ENCODE results near the gene PLA2G4E. TPM values are rescaled to one million over a fixed set of nuclear protein-coding genes. Genes with fewer than 3 reads are reported as not detected.

The PLA2G4E gene
- total and polyA plus RNA-seq, 9 of the 15 experiments (the other 6 are each of a cell fraction or from before 2014, with no cell fraction given), result 0.03 TPM; not detected in 8

DNA sequence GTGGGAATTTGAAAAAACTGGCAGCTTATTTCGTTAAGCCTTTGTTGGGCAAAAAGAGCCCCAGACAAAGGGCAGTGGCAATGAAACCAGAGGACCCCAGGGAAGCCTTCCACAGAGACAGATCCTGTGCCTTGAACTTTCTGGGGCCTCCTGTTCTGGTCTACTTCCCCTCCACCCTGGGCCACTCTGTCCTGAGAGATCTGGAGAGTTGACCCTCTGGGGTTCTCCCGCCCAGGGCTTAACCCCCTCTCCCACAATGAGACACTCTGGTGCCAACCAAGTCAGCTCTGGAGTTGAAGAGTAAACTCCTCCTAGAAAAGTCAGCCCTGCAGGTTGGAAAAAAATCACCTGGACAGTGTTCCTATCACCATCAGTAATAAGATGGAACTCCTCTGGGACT lies 69.3 kb downstream of the PLA2G4E start:
- Histone ChIP-seq H3K9me3 (replicated peaks; ENCODE audit: control insufficient read depth, insufficient read depth, low read depth, low read length) (no peaks in the 10 kb centered on the region), H4K20me1 (replicated peaks; ENCODE audit: control insufficient read depth, insufficient read depth, low read length) (no peaks in the 10 kb centered on the region; the same call in none of the 2 replicates), H2AFZ (ENCODE audit: low read depth, low read length) (no peak overlapping the region), H3K4me3 (no peak overlapping the region), H3K9ac (ENCODE audit: insufficient read depth in 1 of 2, low read depth in 2 of 2, low read length in 2 of 2) (no peak overlapping the region), H3K27ac (ENCODE audit: extremely low read depth, low read depth, low read length) (no peak overlapping the region), H3K9me1 (ENCODE audit: control insufficient read depth, insufficient read depth, low read length) (no peaks in the 10 kb centered on the region), H3K4me2 (ENCODE audit: insufficient read depth, low read length) (no peak overlapping the region), H3K36me3 (ENCODE audit: control insufficient read depth, insufficient read depth, low read length) (peaks cover 15% of the 10 kb centered on the region; the same call in 2 of the 3 replicates), H3K4me1 (replicated peaks in 1 of 2; ENCODE audit: control insufficient read depth in 2 of 2, insufficient read depth in 2 of 2, low read length in 2 of 2) (no peaks in the 10 kb centered on the region; a peak in 1 of 5 replicates), H3K27me3 (ENCODE audit: control insufficient read depth in 2 of 2, insufficient read depth in 2 of 2, low read length in 2 of 2) (no peaks in the 10 kb centered on the region), H3K79me2 (ENCODE audit: control insufficient read depth, insufficient read depth, low read length) (no peaks in the 10 kb centered on the region)
- FAIRE-seq (no peak), ATAC-seq (no peak), DNase-seq (ENCODE audit: extremely low read depth in 1 of 4, low spot score in 3 of 4) (no peak)
- TF ChIP-seq ZNF75A (CRISPR knock-in tag; IDR thresholded peaks at IDR 0.05), result no peak
- 30% methylated on average over 2 of the region's 2 CpGs for WGBS (ENCODE audit: insufficient coverage, low coverage, missing lambda C conversion rate)
- in situ Hi-C loops (cut with MboI), result no loop called here
- BruUV-seq (replicated peaks), result no TSS peak
- intact Hi-C loops (cut with micrococcal nuclease), result no loop called here
- ChIA-PET POLR2A (interaction anchor here (0.6 to 1.0 kb wide), 3 partner anchors 9 to 38 kb away, joined by 3 to 4 read pairs (median 3); no protein-coding TSS in a partner anchor), CTCF (ENCODE audit: low intra/inter-chr PET ratio) (no interaction called here)

DNA sequence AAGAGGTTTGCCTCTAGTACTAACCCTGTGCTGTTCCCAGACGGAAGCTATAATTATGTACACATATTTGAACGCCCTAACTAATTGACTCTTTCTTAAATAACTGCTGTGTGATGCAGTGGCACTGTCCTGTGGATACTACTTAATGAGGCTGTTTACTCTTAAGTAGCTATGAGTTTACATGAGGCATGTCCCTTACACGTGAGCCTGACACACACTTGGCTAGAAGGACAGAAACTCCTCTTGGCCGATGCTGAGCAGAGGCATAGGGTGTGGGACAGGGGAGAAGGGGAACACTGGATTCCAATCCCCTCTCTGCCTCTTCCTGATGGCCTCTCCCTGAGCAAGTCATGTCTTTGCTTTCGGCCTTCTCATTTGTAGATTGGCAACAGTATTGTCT lies 70.4 kb downstream of the PLA2G4E start:
- Histone ChIP-seq H3K4me2 (ENCODE audit: insufficient read depth, low read length) (no peak overlapping the region), H3K36me3 (ENCODE audit: control insufficient read depth, insufficient read depth, low read length) (peaks cover 15% of the 10 kb centered on the region; the same call in 2 of the 3 replicates), H3K9ac (ENCODE audit: insufficient read depth in 1 of 2, low read depth in 2 of 2, low read length in 2 of 2) (no peak overlapping the region), H2AFZ (ENCODE audit: low read depth, low read length) (no peak overlapping the region), H3K27ac (ENCODE audit: extremely low read depth, low read depth, low read length) (no peak overlapping the region), H3K9me3 (replicated peaks; ENCODE audit: control insufficient read depth, insufficient read depth, low read depth, low read length) (no peaks in the 10 kb centered on the region), H3K9me1 (ENCODE audit: control insufficient read depth, insufficient read depth, low read length) (no peaks in the 10 kb centered on the region), H4K20me1 (replicated peaks; ENCODE audit: control insufficient read depth, insufficient read depth, low read length) (no peaks in the 10 kb centered on the region; the same call in 1 of the 2 replicates), H3K79me2 (ENCODE audit: control insufficient read depth, insufficient read depth, low read length) (no peaks in the 10 kb centered on the region), H3K27me3 (ENCODE audit: control insufficient read depth in 2 of 2, insufficient read depth in 2 of 2, low read length in 2 of 2) (no peaks in the 10 kb centered on the region), H3K4me1 (replicated peaks in 1 of 2; ENCODE audit: control insufficient read depth in 2 of 2, insufficient read depth in 2 of 2, low read length in 2 of 2) (no peaks in the 10 kb centered on the region), H3K4me3 (no peak overlapping the region)
- intact Hi-C loops (cut with micrococcal nuclease), result no loop called here
- DNase-seq (ENCODE audit: extremely low read depth in 1 of 4, low spot score in 3 of 4) (no peak), FAIRE-seq (no peak), ATAC-seq (no peak)
- TF ChIP-seq SNIP1 (IDR thresholded peaks at IDR 0.05; ENCODE audit: low read depth) (no peak), HMGN3 (IDR thresholded peaks at IDR 0.05; ENCODE audit: borderline replicate concordance, extremely low read depth, insufficient read length, low read depth, low read length) (no peak), TGIF2 (CRISPR knock-in tag; IDR thresholded peaks at IDR 0.05) (no peak), ZNF263 (CRISPR knock-in tag; IDR thresholded peaks at IDR 0.05; ENCODE audit: borderline replicate concordance) (no peak), ZNF3 (CRISPR knock-in tag; IDR thresholded peaks at IDR 0.05) (no peak), ZNF57 (CRISPR knock-in tag; IDR thresholded peaks at IDR 0.05) (no peak), ZSCAN29 (IDR thresholded peaks at IDR 0.05) (no peak)
- TF ChIP-seq, protein P1, sequence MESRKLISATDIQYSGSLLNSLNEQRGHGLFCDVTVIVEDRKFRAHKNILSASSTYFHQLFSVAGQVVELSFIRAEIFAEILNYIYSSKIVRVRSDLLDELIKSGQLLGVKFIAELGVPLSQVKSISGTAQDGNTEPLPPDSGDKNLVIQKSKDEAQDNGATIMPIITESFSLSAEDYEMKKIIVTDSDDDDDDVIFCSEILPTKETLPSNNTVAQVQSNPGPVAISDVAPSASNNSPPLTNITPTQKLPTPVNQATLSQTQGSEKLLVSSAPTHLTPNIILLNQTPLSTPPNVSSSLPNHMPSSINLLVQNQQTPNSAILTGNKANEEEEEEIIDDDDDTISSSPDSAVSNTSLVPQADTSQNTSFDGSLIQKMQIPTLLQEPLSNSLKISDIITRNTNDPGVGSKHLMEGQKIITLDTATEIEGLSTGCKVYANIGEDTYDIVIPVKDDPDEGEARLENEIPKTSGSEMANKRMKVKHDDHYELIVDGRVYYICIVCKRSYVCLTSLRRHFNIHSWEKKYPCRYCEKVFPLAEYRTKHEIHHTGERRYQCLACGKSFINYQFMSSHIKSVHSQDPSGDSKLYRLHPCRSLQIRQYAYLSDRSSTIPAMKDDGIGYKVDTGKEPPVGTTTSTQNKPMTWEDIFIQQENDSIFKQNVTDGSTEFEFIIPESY (CRISPR knock-in tag; IDR thresholded peaks at IDR 0.05), result no peak
- no TSS peak for BruUV-seq (replicated peaks)
- ChIA-PET CTCF (ENCODE audit: low intra/inter-chr PET ratio) (no interaction called here), POLR2A (interaction anchor here (1.1 to 1.5 kb wide), 3 partner anchors 8 to 17 kb away, joined by 3 to 4 read pairs (median 4); no protein-coding TSS in a partner anchor)
- in situ Hi-C loops (cut with MboI), result no loop called here
- 63% methylated on average over 5 of the region's 5 CpGs for WGBS (ENCODE audit: insufficient coverage, low coverage, missing lambda C conversion rate)
